ENCODE data around the gene SPDYE4. TPM values are rescaled to one million over a fixed set of nuclear protein-coding genes. Genes with fewer than 3 reads are reported as not detected.

The SPDYE4 gene
- total RNA-seq, 1 experiment from 2014 or later: not detected

DNA sequence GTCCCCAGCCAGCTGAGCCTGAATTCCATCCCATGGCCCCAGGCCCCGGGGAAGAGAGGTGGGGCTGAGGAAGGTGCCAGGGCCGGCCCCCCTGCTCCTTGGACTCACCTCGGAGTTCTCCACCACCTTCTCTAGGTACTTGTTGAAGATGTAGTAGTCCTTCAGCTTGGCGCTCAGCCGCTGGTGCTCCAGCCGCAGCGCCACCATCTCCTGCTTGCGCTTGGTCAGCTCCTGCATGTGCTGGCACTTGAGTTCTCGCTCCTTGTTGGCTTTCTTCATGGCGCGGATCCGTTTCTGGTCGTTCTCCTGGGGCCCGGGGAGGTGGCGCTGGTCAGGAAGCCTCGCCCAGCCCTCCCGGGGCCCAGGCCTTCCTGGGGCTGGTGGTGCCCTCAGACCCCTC, 17.0 kb downstream of the SPDYE4 start:
- no peak for DNase-seq (ENCODE audit: low read depth)

DNA sequence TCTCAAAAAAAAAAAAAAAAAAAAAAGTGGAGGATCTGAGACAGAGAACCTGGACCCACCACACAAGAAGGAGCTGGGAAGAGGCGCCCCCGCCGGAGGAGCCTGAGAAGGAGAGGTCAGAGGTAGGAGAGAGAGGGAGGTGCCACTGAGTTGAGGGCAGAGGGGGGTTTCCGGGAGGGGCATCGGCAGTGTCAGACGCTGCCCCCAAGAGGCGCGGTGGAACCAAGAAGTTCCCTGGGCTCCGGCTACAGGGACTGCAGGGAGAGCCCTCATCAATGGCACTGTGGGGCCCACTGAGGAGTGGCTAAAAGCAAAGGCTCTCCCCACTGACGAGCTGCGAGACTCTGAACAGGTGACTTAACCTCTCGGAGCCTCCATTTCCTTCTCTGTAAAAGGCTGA, 17.9 kb downstream of the SPDYE4 start:
- DNase-seq (ENCODE audit: low read depth): peak; percentile 11

DNA sequence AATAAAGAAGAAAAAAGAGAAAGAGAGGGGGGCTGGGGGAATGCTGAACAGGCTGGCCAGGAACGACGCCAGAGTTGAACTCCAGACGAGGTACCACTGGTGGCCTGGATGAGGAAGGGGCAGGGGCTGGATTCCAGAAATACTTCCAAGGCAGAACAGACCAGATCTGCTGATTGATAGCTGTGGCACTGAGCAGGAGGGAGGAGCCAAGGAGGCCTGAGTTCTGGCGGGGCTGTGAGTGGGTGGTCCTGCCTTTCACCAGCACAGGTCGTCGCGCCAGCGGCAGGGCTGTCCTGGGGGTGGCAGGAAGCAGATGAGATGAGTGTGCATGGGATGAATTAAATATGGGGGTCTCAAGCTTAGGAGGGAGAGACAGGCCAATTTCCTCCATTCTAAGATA, 19.2 kb downstream of the SPDYE4 start:
- no peak for DNase-seq (ENCODE audit: low read depth)

DNA sequence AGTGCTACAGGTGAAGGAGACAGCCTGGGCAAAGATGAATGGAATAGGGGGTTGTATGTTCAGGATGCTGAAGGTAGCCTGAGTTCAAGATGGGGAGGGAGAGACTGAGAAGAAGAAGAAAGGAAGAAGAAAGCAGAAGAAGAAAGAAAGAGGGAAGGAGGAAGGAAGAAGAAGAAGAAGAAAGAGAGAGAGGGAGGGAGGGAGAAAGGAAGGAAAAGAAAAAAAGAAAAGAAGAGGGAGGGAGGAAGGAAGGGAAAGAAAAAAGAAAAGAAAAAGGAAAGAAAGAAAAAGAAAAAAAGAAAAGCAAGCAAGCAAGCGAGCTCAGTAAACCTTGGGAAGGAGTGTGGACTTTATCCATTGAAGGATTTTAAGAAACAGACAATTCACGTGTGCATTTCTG, 21.6 kb downstream of the SPDYE4 start:
- DNase-seq (ENCODE audit: low read depth): no peak

DNA sequence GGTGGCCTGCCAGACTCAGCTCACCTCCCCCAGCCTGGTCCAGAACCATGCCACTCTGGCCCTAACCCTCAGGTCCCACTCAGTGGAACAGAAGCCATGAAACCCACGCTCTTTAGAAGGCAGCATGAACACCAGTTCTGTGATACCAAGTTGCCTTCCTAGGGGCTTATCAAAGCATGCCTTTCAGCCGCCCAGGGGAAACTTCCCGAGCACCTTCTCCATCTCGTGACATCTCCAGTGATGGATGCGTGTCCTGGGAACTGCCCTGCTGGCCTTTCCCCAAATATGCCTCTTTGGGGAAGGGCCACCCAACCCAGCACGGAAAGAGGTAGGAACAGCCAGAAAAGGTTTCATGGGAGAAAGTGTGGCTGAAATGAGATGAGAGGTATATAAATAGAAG, 22.0 kb downstream of the SPDYE4 start:
- DNase-seq (ENCODE audit: low read depth): no peak

DNA sequence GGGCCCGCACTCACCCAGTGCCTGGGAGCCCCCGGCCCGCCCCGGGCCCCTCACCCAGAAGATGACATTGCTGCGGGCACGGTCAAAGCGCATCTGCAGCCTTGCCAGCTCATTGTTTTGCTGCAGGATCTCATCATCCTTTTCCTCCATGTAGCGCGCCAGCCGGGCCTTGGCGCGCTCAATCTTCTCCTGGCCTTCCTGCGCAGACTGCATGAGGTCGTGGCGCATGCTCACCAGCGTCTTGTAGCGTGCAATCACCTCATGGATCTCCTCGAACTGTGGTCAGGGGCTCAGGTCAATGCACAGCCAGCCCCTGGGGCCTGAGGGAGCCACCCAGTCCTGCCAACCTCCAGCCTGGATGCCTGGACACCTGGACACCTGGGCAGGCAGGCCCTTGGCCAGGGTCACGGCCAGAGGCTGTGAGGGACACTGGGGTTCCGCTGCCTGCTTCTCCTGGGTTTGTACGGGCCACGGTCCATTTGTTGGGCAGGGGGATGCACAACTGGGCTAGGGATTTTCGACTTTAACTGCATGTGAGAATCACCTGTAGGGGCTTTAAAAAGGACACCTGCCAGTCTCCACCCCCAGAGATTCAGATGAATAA, 22.9 kb downstream of the SPDYE4 start:
- DNase-seq (ENCODE audit: low read depth): no peak

DNA sequence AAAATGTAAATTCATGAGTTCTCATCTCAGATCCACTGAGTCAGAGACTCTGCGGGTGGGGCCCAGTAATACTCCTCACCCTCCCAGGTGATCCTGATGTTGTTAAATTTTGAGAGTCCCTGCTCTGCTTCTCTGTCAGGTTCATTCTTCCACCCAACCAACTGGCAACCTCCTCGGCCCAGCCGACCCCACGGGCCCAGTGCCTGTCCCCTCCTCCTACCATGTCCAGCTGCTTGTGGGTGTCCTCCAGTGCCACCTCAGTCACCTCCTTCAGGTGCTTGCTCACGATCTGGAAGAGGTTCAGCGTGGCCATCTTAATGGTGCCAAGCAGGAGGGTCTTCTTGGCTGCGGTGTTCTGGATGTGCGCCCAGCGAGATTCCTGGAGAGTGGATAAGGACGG, 23.5 kb downstream of the SPDYE4 start:
- no peak for DNase-seq (ENCODE audit: low read depth)

DNA sequence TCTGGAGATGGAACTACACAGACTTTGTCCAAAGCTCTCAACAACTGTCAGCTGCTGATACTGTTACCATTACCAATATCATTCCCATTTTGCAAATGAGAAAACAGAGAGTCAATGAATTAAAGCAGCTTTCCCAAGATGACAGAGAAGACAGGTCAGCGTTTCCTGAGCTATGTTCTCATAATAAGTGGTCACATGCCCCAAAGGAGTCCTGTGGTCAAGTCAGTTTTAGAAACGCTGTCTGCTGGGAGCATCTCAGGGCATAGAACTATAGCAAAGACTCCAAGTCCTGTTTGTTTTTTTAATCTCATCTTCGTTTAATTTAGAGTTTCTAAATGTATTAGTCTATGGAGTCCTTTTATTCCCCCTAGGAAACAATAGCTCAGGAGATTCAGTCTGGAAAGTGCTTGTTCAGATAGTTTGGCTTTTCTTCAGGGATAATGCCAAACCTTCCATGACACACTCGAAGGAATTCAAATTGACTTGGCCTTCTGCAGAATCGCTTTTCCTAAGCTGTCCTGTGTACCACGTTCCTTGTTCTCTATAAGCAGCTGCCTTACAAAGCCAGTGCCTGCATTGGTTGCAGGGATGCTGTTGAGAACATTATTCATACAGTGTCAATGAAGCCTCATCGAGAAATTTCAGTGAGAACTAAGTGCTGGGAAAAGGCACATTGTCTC, 25.8 kb downstream of the SPDYE4 start:
- no peak for DNase-seq (ENCODE audit: low read depth)

DNA sequence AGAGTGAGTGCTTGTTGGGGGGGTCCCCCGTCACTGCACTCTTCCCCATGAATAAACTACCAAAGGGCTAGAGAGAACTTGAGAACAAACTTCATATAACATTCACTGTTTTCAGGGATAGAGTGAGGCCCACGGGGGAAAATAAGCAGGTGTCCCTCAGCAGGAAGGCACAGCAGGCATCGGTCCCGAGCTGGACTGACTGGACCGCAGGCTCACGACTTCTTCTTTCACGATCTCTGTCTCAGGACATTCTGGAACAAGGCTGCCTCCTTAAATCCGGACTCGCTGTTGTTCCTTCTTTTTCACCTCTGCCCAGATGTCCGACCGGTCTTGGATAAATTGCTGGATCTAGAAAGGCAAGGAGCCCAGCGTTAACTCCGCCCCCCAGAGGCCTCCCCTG, 28.5 kb downstream of the SPDYE4 start:
- DNase-seq (ENCODE audit: low read depth): no peak

DNA sequence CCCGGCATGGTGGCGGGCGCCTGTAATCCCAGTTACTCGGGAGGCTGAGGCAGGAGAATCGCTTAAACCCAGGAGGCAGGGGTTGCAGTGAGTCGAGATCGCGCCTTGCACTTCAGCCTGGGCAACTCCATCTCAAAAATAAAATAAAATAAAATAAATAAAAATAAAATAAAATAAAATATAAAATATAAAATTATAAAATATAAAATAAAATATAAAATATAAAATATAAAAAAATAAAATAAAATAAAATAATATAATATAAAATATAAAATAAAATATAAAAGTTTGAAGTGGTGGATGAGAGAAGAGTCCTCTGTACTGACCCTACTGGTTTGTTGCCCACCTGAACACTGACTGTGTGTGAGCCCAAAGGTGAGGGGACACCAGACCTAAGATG, 28.9 kb downstream of the SPDYE4 start:
- DNase-seq (ENCODE audit: low read depth): no peak

DNA sequence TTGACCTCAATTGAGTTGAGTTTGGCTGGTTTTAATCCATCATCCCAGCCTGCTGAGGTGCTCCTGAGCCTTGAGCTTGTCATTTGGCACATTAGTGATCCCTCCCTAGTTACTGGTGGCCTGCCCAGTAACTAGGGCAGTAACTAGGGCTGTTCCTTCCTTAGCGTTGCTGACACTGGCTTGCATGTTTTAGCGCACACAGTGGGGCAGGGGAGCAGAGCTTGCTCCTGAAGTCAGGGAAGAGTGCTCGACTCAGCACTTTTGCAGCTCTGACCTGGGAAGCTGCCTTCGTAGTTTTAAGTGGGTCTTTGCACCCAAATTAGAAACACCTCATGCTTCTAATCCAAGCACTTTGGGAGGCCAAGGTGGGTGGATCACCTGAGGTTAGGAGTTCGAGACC, 29.4 kb downstream of the SPDYE4 start:
- DNase-seq (ENCODE audit: low read depth): no peak

DNA sequence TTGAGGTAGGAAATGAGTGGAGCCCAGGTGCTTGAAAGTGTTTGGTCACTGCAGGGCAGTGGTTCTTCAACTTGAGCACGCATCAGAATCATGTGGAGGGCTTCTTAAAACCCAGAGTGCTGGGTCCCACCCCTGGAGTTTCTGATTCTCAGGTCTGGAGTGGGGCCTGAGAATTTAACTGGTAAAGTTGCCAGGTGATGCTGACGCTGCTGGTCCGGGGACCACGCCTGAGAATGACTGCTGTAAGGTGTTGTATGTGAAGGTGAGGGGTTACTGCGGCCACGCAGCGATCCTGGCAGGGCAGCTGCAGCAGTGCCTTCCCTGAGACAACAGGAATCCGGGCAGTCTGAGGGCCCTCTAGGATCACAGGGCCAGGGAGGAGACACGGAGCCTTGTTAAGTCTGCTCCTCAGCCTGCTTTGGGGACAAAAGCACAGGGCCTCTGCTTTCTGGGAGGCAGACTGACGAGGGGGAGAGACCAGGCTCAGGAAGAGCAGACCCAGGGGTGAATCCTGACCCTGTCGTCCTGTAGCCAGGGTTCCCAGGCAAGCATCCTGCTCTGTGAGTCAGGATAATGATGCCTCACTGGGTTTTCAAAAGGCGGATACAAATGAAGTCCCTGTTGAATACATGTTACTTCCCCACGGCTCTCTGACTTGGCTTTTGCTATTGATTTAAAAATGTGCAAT, 30.0 kb downstream of the SPDYE4 start:
- DNase-seq (ENCODE audit: low read depth): no peak

DNA sequence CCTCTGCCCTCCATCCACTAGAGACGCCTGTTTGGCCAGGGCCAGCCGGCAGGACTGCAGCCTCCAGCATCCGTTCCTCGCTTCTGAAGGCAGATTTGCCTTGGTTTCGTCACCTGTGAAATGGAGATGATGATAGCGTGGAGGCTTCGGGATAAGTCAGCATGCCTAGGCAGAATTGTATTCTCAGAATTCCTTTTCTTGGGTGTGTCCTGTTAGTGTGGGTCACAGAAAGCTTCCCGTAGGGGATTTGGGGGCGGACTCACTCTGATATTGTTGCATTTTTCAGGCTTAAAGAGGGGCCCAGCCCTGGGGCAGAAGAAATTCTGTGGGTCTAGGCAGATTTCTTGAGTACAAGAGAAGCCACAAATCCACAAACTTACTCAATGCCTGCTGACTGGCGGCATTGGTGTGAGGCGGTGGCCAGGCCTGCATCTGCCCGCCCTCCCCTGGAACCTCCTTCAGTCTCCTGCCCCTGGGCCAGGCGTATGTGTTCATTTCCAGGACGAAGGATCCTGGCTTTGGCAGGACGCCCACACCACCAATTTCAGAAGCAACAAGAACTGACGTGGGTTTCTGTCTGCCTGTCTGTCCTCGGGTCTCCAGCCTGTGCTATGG, 31.3 kb downstream of the SPDYE4 start:
- peak; percentile 26 for DNase-seq (ENCODE audit: low read depth)

DNA sequence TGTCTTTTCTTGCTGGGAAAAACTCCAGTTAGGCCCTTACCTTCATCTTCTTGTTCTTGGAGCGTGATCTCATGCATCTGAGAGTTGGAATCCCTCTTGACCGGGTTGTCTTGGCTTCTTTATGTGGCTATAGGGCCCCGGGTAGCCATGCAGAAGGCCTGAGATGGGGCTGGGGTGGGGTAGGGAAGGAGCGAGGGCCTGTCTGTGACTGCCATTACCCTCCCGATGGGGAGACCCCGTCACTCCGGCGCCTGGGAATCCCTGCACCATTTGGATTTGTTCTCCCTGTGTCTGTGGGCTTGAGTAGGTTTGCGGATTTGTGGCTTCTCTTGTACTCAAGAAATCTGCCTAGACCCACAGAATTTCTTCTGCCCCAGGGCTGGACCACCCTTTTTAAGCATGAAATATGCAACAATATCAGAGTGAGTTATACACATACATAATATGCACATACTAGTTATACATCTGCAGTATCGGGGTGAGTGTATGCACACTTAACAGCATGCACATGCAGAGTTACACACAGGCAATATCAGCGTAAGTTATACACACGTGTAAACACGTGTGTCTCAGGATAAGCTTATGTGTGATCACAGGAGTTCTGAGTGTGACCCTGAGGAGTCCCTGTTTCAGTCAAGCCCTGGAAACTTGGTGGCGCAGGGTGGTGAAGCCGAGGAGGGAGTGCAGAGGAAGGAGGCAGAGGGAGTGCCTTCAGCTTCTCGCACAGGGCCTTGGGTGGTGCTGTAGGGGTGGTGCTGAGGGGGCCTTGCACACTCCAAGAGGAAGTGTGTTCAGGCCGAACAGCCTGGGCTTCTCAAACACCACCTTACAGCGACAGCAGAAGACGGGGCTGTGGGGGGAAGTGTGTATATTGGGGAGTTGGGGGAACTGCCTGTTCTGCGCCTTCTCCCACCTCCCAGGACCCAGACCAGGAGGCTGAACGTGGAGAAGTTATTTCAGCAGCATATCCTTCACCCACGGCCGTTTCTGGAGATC, 32.2 kb downstream of the SPDYE4 start:
- no peak for DNase-seq (ENCODE audit: low read depth)

DNA sequence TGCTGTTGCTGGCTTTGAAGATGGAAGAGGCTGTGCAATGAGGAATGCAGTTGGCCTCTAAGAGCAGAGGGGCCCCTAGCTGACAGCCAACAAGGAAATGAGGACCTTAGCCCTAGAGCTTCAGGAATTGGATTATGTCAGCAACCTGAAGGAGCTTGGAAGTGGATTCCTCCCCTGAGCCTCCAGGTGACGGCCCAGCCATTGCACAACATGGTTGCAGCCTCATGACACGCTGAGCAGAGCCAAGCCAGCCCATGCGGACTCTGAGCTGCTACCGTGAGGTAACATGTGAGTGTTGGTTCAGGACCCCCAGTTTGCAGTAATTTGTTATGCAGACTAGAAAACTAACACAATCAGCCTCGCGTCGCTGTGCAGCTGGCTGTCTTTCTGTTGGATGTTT, 33.9 kb downstream of the SPDYE4 start:
- no peak for DNase-seq (ENCODE audit: low read depth)

DNA sequence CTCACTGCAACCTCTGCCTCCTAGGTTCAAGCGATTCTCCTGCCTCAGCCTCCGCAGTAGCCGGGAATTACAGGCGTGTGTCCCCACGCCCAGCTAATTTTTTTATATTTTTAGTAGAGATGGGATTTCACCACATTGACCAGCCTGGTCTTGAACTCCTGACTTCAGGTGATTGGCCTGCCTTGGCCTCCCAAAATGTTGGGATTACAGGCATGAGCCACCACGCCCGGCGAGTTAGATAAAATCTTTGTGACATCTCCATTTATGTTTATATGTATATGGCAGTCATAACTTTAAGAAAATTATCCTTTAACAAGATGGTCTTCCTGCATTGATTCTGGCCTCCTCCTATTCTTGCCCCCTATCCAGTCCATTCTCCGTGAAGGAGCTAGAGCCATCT, 37.8 kb downstream of the SPDYE4 start:
- no peak for DNase-seq (ENCODE audit: low read depth)

DNA sequence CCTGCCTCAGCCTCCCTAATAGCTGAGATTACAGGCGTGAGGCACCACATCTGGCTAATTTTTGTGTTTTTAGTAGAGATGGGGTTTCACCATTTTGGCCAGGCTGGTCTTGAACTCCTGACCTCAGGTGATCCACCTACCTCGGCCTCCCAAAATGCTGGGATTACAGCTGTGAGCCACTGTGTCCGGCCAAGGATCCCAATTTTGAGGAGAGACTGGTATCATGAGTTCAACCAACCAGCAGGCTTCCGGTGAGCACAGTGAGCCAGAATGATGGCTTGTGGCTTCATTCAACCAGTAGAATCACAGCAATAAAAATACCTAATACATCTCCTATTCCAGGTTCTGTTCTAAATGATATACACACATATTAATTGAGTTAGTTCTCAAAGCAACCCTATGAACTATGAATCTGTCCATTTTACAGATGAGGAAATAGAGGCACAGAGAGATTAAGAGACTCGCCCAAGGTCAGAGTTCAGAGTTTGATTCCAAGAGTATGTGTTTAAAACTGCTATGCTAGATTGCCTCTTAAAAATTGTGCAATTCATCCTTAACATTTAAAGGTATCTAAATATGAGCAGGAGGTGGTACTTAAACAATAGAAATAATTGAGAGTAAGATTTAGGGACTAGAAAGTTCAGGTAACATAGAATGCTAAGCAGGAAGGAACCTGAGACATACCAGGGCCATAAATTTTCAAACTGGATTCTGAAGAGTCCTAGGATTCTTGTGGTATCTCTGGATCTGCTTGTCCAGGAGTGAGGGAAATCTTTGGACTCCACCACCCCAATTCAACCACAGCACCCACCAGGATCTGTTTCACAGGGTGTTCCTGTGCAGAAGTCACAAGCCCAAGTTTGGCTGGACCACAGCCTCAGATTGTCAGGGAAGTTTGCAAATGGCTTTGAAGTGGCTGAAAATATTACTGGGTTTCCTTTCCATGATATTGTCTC, 38.8 kb downstream of the SPDYE4 start:
- no peak for DNase-seq (ENCODE audit: low read depth)

DNA sequence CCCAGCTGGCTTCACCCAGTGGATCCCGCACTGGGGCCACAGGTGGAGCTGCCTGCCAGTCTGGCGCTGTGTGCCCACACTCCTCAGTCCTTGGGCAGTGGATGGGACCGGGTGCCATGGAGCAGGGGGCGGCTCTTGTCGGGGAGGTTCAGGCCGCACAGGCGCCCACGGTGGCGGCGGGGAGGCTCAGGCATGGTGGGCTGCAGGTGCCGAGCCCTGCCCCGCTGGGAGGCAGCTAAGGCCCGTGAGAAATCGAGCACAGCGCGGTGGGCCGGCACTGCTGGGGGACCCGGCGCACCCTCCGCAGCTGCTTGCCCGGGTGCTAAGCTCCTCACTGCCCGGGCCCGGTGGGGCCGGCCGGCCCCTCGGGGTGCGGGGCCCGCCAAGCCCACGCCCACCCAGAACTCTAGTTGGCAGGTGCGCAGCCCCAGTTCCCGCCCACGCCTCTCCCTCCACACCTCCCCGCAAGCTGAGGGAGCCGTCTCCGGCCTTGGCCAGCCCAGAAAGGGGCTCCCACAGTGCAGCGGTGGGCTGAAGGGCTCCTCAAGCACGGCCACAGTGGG, 40.3 kb downstream of the SPDYE4 start:
- DNase-seq (ENCODE audit: low read depth): no peak

DNA sequence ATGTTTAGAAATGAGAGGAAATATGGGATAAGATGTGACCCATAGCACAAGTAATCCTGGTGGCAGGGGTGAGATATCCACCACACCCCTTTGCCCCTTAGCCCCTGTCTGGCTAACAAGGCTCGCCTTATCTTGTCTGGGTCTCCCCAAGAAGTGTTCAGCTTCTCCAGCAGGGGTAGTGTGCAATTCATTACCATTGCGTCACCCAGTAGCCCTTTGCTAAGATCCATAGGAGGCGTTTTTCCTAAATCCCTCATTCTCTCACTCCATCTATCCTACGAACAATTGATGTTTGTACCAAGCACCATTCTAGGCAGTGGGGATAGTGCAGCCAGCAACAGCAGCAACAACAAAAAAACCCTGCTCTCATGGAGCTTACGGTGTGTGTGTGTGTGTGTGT, 44.5 kb downstream of the SPDYE4 start:
- DNase-seq (ENCODE audit: low read depth): no peak

DNA sequence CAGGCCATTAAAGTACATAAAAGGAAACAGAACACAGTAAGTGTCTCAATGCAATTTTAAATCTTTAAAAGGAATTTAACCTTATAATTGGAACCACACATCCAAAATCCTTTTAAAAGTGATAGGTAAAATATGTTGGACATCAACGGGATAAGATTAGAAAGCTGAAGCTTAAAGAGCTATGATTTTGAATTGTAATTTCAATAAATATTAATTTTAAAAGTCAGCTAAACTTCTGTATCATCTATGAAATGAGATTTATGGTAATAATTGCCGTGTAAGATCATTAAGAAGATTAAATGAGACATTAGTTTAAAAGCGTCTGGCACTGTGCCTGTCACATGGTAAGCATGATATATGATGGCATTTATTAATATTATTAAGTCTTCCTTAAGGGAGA, 45.0 kb downstream of the SPDYE4 start:
- no peak for DNase-seq (ENCODE audit: low read depth)
